Caco-2 (cell line): ENCODE results near the gene DNMT3A. TPM values are rescaled to one million over a fixed set of nuclear protein-coding genes. Genes with fewer than 3 reads are reported as not detected.
"Not testable (repeated sequence)": the region's sequence is repeated elsewhere in the genome, so short reads cannot be mapped to it uniquely, and the experiment has no call there.

ENCODE experiments used
- BruUV-seq: library from RNA; stranded (reverse); fragments of 400-500 nt; replicated peaks from 2 replicates; lab custom pipeline; 2021; lab: Mats Ljungman, UMichigan
- CTCF ChIA-PET: fragments of 300-600 bp; sonication (Branson Sonifier 250); formaldehyde crosslinking; loops from one replicate; lab custom pipeline; 2022; ENCODE audit warnings: antibody characterized with exemption; lab: Charles Lee
- POLR2A ChIA-PET: fragments of 300-600 bp; sonication (Branson Sonifier 250); formaldehyde crosslinking; loops from one replicate; lab custom pipeline; 2022; ENCODE audit warnings: antibody characterized with exemption; lab: Charles Lee
- DNase-seq, 2 experiments: peaks; one replicate each; pipeline versions ENCODE4 v3.0.0 to v3.0.0-alpha.2; 2020 to 2022
- H3K27me3 ChIP-seq: replicated peaks from 2 replicates; pipeline ENCODE4 v1.6.0; 2011; ENCODE audit warnings: low read length; ENCODE audit not compliant: control insufficient read depth, insufficient read depth
- H3K36me3 ChIP-seq: 2 replicates; pipeline ENCODE4 v1.5.1; 2011; ENCODE audit warnings: low read length; ENCODE audit not compliant: control insufficient read depth, insufficient read depth
- H3K4me1 ChIP-seq: fragments of 250-450 bp; sonication (Bioruptor Pico); 2 replicates; pipeline ENCODE4 v1.5.1; 2020; ENCODE audit warnings: mild to moderate bottlenecking
- H3K4me3 ChIP-seq: 2 replicates; pipeline ENCODE4 v1.5.1; 2011; ENCODE audit warnings: low read depth, mild to moderate bottlenecking, control low read depth, low read length
- H3K9me3 ChIP-seq: fragments of 250-450 bp; sonication (Bioruptor Pico); 2 replicates; pipeline ENCODE4 v1.5.1; 2020; ENCODE audit warnings: mild to moderate bottlenecking, moderate library complexity
- H3K27ac Mint-ChIP-seq: one replicate; pipeline ENCODE4 v1.8.0; 2022; ENCODE audit warnings: mixed read lengths; ENCODE audit not compliant: unreplicated experiment
- H3K27me3 Mint-ChIP-seq: one replicate; pipeline ENCODE4 v1.8.0; 2022; ENCODE audit warnings: mixed read lengths; ENCODE audit not compliant: insufficient read depth, unreplicated experiment
- H3K36me3 Mint-ChIP-seq: one replicate; pipeline ENCODE4 v1.8.0; 2022; ENCODE audit warnings: mild to moderate bottlenecking, mixed read lengths; ENCODE audit not compliant: insufficient read depth, unreplicated experiment
- H3K4me1 Mint-ChIP-seq: one replicate; pipeline ENCODE4 v1.8.0; 2022; ENCODE audit warnings: low read depth, mixed read lengths; ENCODE audit not compliant: unreplicated experiment
- H3K4me3 Mint-ChIP-seq: one replicate; pipeline ENCODE4 v1.8.0; 2022; ENCODE audit warnings: mild to moderate bottlenecking, moderate library complexity, mixed read lengths; ENCODE audit not compliant: unreplicated experiment
- H3K9me3 Mint-ChIP-seq: one replicate; pipeline ENCODE4 v1.8.0; 2022; ENCODE audit warnings: mixed read lengths; ENCODE audit not compliant: unreplicated experiment
- CTCF ChIP-seq, 2 experiments: fragments of 200-600 bp in 1 of 2; IDR thresholded peaks; 1 replicate in 1 of 2; 2 replicates in 1 of 2; pipeline versions ENCODE4 v1.5.1 to v1.8.0; 2011 to 2022; ENCODE audit warnings: antibody characterized with exemption in 1 of 2, control low read depth in 1 of 2, inconsistent platforms in 1 of 2, low read depth in 1 of 2, low read length in 1 of 2, mild to moderate bottlenecking in 1 of 2, moderate library complexity in 1 of 2; ENCODE audit not compliant: insufficient read depth in 1 of 2, severe bottlenecking in 1 of 2, unreplicated experiment in 1 of 2
- intact Hi-C: fragments of 100-400 bp; cut with micrococcal nuclease; formaldehyde crosslinking; loops from one replicate; pipeline ENCODE4 v1.10.0; 2022; ENCODE audit not compliant: unreplicated experiment
- total RNA-seq: library from RNA; stranded (reverse); gene quantifications from 2 replicates; pipeline ENCODE4 v1.2.3, GENCODE V29; 2022

Gene DNMT3A
- total RNA-seq, 1 experiment from 2014 or later, result 72.2 TPM

DNA sequence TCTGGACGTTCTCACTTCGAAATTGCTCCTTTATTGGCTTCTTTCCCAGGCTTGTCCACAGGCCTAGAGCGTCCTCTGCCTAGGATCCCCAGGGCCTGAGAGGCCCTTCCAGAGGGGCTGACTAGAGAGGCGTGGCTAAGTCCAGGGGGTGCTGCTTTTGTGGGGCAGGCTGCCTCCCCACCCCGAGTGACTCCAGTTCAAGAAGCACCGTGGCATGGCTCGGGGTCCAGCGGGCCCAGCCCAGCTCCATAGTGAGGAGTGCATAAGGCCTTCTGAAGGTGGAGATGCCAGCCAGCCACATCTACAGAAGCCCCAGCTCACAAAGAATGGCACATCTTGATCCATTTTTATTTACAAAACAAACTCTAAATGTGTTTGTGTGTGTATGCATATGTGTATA is 128.5 kb downstream of the DNMT3A start:
- intact Hi-C loops, result no loop called here
- Mint-ChIP-seq H3K9me3 (no peaks in the 10 kb centered on the region), H3K4me1 (peaks cover 9% of the 10 kb centered on the region), H3K27ac (no peak overlapping the region), H3K4me3 (no peak overlapping the region), H3K36me3 (no peaks in the 10 kb centered on the region), H3K27me3 (no peaks in the 10 kb centered on the region)
- no peak overlapping the region for H3K4me3 ChIP-seq
- BruUV-seq, result no TSS peak
- H3K36me3 ChIP-seq, result no peaks in the 10 kb centered on the region
- ChIA-PET CTCF (no interaction called here), POLR2A (no interaction called here)
- H3K9me3 ChIP-seq, result no peaks in the 10 kb centered on the region
- TF ChIP-seq CTCF (IDR thresholded peaks at IDR 0.05; ENCODE audit: insufficient read depth in 1 of 2, low read depth in 1 of 2, low read length in 1 of 2, severe bottlenecking in 1 of 2, unreplicated experiment in 1 of 2), result no peak
- peaks cover 5% of the 10 kb centered on the region; the same call in 1 of the 2 replicates for H3K4me1 ChIP-seq
- no peak for DNase-seq
- H3K27me3 ChIP-seq, result no peaks in the 10 kb centered on the region

- H3K4me1 Mint-ChIP-seq, H3K4me3 Mint-ChIP-seq, H3K4me3 ChIP-seq, POLR2A ChIA-PET, H3K4me1 ChIP-seq, H3K36me3 ChIP-seq, intact Hi-C loops, H3K9me3 ChIP-seq, H3K36me3 Mint-ChIP-seq, H3K27me3 Mint-ChIP-seq, H3K27ac Mint-ChIP-seq, BruUV-seq, DNase-seq, H3K27me3 ChIP-seq, H3K9me3 Mint-ChIP-seq: not testable (repeated sequence)
- CTCF ChIA-PET, result interaction anchor here (0.6 kb wide), 1 partner anchor 169 kb away, joined by 4 read pairs; no protein-coding TSS in a partner anchor
Observed at GRCh38 chr2:25210923-25211322, 130.8 kb downstream of the DNMT3A start.

DNA sequence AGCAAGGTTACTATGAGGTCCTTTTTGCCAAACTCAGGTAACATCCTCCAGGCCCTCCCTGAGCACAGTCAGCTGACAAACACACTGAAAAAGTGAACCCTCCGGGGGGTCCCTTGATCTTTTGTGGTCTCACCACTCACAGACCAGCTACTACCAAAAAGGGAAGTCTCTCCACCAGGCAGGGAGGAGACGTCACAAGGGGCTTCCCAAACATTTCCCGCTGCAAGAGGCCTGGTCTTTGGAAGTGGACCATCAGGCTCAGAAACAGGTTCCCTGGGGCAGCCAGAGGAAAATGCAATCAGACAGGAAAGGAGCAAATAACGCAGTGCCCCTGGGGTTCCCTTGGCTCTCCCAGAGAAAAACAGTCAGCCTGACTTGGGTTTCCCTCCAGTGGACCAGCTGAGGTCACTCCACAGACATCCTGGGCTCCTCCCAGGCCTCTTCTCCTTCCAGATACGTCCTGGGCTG is 134.6 kb downstream of the DNMT3A start:
- intact Hi-C loops, result no loop called here
- DNase-seq, result no peak
- H3K4me1 Mint-ChIP-seq, result peaks cover 9% of the 10 kb centered on the region
- ChIA-PET POLR2A (no interaction called here), CTCF (interaction anchor here (0.9 kb wide), 1 partner anchor 22 kb away, joined by 3 read pairs; no protein-coding TSS in a partner anchor)
- peaks cover 5% of the 10 kb centered on the region; the same call in 1 of the 2 replicates for H3K4me1 ChIP-seq
- no peaks in the 10 kb centered on the region for H3K36me3 ChIP-seq
- H3K4me3 Mint-ChIP-seq, result no peak overlapping the region
- H3K9me3 Mint-ChIP-seq, result no peaks in the 10 kb centered on the region
- no peak overlapping the region for H3K4me3 ChIP-seq
- no peaks in the 10 kb centered on the region for H3K36me3 Mint-ChIP-seq
- TF ChIP-seq CTCF (IDR thresholded peaks at IDR 0.05; ENCODE audit: insufficient read depth in 1 of 2, low read depth in 1 of 2, low read length in 1 of 2, severe bottlenecking in 1 of 2, unreplicated experiment in 1 of 2), result no peak
- no peaks in the 10 kb centered on the region for H3K9me3 ChIP-seq
- H3K27me3 ChIP-seq, result no peaks in the 10 kb centered on the region
- BruUV-seq, result no TSS peak
- H3K27ac Mint-ChIP-seq, result no peak overlapping the region
- H3K27me3 Mint-ChIP-seq, result no peaks in the 10 kb centered on the region
